DMS153 treated with DMSO at 0.1 percent for 48 hours (cell line): ENCODE data around the gene RNF17.
"Not testable (repeated sequence)": the region's sequence is repeated elsewhere in the genome, so short reads cannot be mapped to it uniquely, and the experiment has no call there.

Source experiments
- DNase-seq: peaks from one replicate; lab custom pipeline; 2025; ENCODE audit not compliant: unreplicated experiment; lab: John Stamatoyannopoulos, UW

The RNF17 gene, protein sequence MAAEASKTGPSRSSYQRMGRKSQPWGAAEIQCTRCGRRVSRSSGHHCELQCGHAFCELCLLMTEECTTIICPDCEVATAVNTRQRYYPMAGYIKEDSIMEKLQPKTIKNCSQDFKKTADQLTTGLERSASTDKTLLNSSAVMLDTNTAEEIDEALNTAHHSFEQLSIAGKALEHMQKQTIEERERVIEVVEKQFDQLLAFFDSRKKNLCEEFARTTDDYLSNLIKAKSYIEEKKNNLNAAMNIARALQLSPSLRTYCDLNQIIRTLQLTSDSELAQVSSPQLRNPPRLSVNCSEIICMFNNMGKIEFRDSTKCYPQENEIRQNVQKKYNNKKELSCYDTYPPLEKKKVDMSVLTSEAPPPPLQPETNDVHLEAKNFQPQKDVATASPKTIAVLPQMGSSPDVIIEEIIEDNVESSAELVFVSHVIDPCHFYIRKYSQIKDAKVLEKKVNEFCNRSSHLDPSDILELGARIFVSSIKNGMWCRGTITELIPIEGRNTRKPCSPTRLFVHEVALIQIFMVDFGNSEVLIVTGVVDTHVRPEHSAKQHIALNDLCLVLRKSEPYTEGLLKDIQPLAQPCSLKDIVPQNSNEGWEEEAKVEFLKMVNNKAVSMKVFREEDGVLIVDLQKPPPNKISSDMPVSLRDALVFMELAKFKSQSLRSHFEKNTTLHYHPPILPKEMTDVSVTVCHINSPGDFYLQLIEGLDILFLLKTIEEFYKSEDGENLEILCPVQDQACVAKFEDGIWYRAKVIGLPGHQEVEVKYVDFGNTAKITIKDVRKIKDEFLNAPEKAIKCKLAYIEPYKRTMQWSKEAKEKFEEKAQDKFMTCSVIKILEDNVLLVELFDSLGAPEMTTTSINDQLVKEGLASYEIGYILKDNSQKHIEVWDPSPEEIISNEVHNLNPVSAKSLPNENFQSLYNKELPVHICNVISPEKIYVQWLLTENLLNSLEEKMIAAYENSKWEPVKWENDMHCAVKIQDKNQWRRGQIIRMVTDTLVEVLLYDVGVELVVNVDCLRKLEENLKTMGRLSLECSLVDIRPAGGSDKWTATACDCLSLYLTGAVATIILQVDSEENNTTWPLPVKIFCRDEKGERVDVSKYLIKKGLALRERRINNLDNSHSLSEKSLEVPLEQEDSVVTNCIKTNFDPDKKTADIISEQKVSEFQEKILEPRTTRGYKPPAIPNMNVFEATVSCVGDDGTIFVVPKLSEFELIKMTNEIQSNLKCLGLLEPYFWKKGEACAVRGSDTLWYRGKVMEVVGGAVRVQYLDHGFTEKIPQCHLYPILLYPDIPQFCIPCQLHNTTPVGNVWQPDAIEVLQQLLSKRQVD (N-terminal part only)

GRCh38 chr13:24763596-24764275, at the start of gene RNF17:
Gene RNF17 (plus strand): TSS chr13:24764169. CDS start chr13:24764204, 35 bp downstream.
- no peak for DNase-seq

- no peak for DNase-seq
These were observed 48.0 kb upstream of the RNF17 start for GRCh38 chr13:24716011-24716410.

DNA sequence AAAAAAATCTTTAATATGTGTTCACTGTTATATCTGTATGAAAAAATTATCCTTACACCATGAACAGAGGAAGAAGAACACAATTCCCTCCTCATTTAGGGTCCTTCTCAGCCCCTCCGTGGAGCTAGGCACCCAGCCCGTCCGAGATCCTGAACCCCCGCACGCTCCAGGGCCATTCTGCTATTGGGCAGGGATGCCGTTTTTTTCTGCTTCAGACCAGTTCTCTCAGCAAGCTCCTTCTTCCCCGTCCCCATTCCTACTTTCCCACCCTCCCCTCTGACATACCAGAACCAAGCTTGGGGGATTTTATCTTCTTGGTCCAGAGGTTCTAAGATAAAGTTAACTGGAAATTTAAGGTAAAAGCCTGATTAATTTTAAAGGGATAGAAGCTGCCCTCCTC, 47.5 kb upstream of the RNF17 start:
- DNase-seq, result no peak

DNA sequence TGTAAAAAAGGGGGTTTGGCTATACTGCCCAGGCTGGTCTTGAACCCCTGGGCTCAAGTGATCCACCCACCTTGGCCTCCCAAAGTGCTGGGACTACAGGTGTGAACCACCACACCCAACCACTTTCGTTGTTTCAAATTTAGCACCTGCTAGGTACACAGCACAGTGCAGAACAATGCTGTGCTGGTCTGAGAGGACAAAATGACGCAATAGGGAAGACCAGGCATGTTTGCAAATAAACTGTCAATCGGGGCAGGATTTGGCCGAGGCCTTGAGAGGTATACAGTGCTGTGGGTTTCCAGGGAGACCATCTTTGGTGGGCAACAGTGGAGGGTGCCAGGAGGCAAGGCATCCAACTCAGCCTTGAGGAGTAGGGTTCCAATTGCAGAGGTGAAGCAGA, 46.8 kb upstream of the RNF17 start:
- no peak for DNase-seq

GRCh38 chr13:24718192-24718965, 45.6 kb upstream of the RNF17 start:
- no peak for DNase-seq

DNA sequence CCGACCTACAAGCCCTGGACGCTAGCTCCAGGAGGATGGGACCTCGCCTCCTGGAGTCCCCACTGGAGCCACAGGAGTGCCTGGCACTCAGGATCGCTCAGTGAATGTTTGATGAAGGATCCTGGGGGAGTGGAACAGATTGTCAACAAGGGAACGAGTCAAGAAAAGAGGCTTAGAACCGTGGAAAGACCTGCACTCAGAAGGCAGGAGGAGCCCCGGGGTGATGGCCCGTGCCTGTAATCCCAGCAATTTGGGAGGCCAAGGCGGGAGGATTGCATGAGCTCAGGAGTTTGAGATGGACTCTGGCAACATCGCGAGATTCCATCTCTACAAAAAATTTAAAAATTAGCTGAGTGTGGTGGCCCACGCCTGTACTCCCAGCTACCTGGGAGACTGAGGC, 44.8 kb upstream of the RNF17 start:
- DNase-seq, result no peak

DNA sequence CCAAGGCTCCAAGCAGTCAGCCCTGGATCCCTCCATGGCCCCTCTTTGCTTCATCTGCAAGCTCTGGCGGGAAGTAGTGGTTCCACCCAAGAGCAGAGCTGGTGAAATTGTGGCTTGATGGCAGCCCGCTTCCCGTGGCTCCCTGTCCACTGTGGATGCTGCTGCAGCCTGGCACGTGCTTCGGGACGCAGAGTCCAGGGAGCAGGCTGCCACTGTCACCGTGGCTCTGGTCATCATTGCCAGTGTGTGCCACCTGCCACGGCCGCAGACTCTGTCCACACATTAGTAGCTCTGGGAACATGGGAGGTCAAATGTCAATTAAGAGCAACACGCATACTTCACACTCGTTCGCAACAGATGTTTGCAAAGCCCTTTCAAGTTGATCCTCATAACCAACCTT, 40.8 kb upstream of the RNF17 start:
- no peak for DNase-seq

- no peak for DNase-seq
These were observed 39.3 kb upstream of the RNF17 start for GRCh38 chr13:24724714-24725113.

DNA sequence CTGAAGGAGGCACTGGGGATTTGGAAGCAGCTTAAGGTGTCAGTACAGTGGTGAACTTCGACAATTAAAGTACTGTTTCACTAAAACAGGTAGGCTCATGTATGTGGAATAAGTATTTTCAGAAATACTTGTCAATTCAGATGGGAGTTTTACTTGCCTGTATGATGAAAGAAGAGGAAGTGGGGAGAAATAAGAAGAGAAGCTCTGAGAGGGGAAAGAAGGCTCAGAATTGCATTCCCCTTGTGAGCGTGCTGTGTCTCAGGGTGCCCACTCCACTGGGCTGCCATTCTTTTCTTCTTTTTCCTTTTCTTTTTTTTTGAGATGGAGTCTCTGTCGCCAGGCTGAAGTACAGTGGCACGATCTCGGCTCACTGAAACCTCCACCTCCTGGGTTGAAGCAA, 38.6 kb upstream of the RNF17 start:
- no peak for DNase-seq

- peak; percentile 25 for DNase-seq
These were observed 36.0 kb upstream of the RNF17 start for GRCh38 chr13:24727731-24728601.

- DNase-seq, result not testable (repeated sequence)
These were observed 32.9 kb upstream of the RNF17 start for GRCh38 chr13:24730873-24731567.

DNA sequence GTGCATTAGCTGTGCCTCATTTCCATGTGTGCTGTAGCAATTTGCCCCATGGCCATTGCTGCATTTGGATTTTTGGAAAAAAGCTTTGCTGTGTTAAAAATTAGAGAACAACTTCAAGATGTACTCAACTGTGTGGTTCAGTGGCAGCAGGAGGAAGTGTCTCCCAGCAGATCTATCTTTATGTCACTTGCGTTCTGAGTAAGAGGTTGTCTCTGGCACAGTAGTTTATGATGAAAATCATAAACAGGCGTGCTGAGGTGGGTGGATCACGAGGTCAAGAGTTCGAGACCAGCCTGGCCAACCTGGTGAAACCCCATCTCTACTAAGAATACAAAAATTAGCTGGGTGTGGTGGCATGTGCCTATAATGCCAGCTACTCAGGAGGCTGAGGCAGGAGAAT, 29.0 kb upstream of the RNF17 start:
- no peak for DNase-seq

GRCh38 chr13:24737042-24737441, 26.9 kb upstream of the RNF17 start:
- DNase-seq, result no peak

DNA sequence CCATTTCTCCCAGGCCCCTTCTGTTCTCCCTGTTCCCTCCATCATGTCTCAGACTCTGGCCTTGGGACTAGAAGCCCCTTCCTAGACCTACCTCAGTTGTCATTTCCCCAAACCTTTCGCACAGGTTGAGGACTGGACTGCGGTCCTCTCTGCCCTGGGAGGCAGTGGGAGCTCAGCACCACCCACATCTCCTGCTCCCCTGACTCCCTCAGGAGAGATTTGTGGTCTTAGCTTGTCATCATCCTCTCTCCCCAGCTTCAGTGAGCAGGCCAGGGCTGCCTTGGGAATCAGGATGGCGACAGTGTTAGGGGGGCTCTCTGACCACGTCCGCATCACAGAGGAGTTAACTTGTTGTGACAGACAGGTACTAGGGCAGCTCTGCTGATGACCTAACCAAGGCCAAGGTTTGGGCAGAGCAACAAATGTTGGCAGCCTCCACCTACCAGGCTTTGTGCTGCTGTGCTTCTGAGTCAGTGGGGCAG, 25.6 kb upstream of the RNF17 start:
- DNase-seq, result no peak

GRCh38 chr13:24740014-24740890, 23.7 kb upstream of the RNF17 start:
- no peak for DNase-seq

DNA sequence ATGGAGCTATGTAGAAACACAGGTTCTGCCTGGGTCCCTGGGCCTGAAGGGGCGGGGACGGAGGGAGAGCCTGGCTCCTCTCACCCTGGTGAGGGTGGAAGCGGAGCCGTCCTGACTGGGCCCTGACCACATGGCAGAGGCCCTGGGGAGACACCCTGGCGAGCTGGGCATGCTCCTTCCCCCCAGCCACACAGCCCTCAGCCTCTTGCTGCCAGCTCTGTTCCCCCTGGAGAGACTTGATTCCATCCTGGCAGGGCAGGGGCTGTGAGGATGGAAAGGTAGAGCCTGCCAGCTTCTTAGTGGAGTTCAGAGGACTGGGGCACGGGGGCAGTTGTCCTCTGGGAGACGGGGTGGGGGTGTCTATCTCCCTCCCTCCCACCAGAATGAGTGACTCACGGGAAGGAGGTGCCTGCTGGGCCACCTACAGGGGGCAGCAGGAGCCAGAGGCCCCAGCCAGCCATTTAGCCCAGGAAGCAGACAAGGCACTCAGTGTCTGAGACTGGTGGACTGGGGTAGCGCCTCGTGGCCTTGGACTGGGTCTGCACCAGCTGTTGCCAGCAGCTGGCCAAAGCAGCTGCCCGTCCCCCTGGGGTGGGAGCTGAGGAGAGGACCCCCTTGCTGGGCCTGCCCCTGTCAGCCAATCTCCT, 22.8 kb upstream of the RNF17 start:
- no peak for DNase-seq

- no peak for DNase-seq
These were observed 22.2 kb upstream of the RNF17 start for GRCh38 chr13:24741791-24742190.
